22Rv1 (cell line): ENCODE data around the gene PLEKHN1.

Source experiments
- H3K27ac ChIP-seq: fragments of 450-650 bp; 2 replicates; pipeline ENCODE4 v1.5.1; 2017
- ZFX ChIP-seq: fragments of 450-650 bp; IDR thresholded peaks from 2 replicates; pipeline ENCODE4 v1.6.1; 2017; ENCODE audit warnings: antibody characterized with exemption, borderline replicate concordance
- TF ChIP-seq, protein P1 (sequence below): fragments of 450-650 bp; IDR thresholded peaks from 2 replicates; pipeline ENCODE4 v1.5.1; 2017; ENCODE audit warnings: mild to moderate bottlenecking

PLEKHN1 gene

GRCh38 chr1:945688-946556 is 20.4 kb upstream of the PLEKHN1 start:
- peak overlapping the region; percentile 89 for H3K27ac ChIP-seq
- TF ChIP-seq, protein P1, sequence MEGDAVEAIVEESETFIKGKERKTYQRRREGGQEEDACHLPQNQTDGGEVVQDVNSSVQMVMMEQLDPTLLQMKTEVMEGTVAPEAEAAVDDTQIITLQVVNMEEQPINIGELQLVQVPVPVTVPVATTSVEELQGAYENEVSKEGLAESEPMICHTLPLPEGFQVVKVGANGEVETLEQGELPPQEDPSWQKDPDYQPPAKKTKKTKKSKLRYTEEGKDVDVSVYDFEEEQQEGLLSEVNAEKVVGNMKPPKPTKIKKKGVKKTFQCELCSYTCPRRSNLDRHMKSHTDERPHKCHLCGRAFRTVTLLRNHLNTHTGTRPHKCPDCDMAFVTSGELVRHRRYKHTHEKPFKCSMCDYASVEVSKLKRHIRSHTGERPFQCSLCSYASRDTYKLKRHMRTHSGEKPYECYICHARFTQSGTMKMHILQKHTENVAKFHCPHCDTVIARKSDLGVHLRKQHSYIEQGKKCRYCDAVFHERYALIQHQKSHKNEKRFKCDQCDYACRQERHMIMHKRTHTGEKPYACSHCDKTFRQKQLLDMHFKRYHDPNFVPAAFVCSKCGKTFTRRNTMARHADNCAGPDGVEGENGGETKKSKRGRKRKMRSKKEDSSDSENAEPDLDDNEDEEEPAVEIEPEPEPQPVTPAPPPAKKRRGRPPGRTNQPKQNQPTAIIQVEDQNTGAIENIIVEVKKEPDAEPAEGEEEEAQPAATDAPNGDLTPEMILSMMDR, result no peak
- TF ChIP-seq ZFX, result no peak

GRCh38 chr1:946811-947210 is 19.5 kb upstream of the PLEKHN1 start:
- peak overlapping the region; percentile 89 for H3K27ac ChIP-seq

GRCh38 chr1:947958-948357 is 18.3 kb upstream of the PLEKHN1 start:
- no peak overlapping the region for H3K27ac ChIP-seq
- TF ChIP-seq ZFX, result no peak
- TF ChIP-seq, protein P1, result no peak

- no peak for TF ChIP-seq ZFX
- TF ChIP-seq, protein P1, result no peak
- no peak overlapping the region for H3K27ac ChIP-seq
Measured at GRCh38 chr1:950268-950667, 16.0 kb upstream of the PLEKHN1 start.

GRCh38 chr1:950881-951280 is 15.4 kb upstream of the PLEKHN1 start:
- TF ChIP-seq, protein P1, result no peak
- TF ChIP-seq ZFX, result no peak
- no peak overlapping the region for H3K27ac ChIP-seq

DNA sequence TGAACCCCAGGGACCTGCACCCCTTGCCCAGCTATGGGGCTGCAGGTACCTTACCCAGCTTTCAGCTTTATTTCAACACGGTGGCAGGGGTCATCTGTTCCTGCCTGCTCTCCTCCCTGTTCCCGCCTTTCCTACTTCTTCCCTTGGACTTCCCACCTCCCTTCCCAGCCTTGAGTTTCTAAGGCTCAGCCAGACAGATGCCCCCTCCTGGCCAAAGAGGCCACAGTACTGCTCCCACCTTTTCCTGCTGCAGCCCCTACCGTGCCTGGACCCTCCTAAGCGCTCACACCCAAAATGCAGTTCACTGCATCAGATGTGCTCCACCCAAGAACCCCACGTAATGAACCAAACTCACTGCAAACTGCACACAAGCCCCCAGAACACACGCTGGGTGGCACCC is 14.9 kb upstream of the PLEKHN1 start:
- no peak for TF ChIP-seq ZFX
- TF ChIP-seq, protein P1, result 0 out of 2 replicates have a peak, but pooled peaks have one; percentile 7
- no peak overlapping the region for H3K27ac ChIP-seq

DNA sequence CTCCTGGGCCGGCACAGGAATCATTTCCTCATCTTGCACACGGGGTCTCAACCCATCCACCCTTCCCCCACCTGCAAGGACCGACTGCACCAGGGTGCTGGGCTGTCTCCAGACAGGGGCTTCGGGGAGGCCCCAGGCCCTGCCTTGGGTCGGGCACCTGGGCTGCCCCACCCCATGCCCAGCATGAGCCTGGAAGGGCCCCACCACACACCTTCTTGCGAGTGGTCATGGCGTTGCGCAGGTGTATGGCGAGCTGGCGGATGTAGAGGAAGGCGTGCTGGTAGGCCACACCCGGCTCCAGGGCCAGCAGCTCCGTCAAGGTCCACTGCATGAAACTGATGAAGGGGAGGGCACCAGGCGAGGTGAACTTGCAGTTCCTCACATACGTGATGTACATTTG is 14.1 kb upstream of the PLEKHN1 start:
- TF ChIP-seq ZFX, result no peak
- TF ChIP-seq, protein P1, result no peak
- no peak overlapping the region for H3K27ac ChIP-seq

GRCh38 chr1:952603-953002 is 13.7 kb upstream of the PLEKHN1 start:
- no peak overlapping the region for H3K27ac ChIP-seq

More at GRCh38 chr1:952603-953002, 13.7 kb upstream of the PLEKHN1 start:
- TF ChIP-seq ZFX, result no peak
